Sigmoid colon (tissue), 4 donors: ENCODE results near the gene KLHDC8A.

Experiments used
- EP300 ChIP-seq, 4 donors: sonication (generic); formaldehyde crosslinking; IDR thresholded peaks; one replicate each; pipeline ENCODE4 v1.6.1; 2017; ENCODE audit warnings: antibody characterized with exemption in 4 of 4
- POLR2A ChIP-seq, 2 donors: fragments of 450-650 bp; IDR thresholded peaks; one replicate each; pipeline ENCODE4 v1.6.1; 2016; ENCODE audit warnings: antibody characterized with exemption in 2 of 2, mild to moderate bottlenecking in 2 of 2, moderate library complexity in 2 of 2
- POLR2AphosphoS5 ChIP-seq, 4 donors: sonication (generic); formaldehyde crosslinking; IDR thresholded peaks; one replicate each; pipeline ENCODE4 v1.6.1; 2017; ENCODE audit warnings: antibody characterized with exemption in 4 of 4
- TF ChIP-seq, protein P1 (sequence below), 4 experiments: fragments of 450-650 bp in 3 of 4; fragments of 200-600 bp in 1 of 4; IDR thresholded peaks; one replicate each; pipeline ENCODE4 v1.5.1; 2016 to 2019; ENCODE audit warnings: antibody characterized with exemption in 4 of 4, mild to moderate bottlenecking in 3 of 4, moderate library complexity in 2 of 4

DNA sequence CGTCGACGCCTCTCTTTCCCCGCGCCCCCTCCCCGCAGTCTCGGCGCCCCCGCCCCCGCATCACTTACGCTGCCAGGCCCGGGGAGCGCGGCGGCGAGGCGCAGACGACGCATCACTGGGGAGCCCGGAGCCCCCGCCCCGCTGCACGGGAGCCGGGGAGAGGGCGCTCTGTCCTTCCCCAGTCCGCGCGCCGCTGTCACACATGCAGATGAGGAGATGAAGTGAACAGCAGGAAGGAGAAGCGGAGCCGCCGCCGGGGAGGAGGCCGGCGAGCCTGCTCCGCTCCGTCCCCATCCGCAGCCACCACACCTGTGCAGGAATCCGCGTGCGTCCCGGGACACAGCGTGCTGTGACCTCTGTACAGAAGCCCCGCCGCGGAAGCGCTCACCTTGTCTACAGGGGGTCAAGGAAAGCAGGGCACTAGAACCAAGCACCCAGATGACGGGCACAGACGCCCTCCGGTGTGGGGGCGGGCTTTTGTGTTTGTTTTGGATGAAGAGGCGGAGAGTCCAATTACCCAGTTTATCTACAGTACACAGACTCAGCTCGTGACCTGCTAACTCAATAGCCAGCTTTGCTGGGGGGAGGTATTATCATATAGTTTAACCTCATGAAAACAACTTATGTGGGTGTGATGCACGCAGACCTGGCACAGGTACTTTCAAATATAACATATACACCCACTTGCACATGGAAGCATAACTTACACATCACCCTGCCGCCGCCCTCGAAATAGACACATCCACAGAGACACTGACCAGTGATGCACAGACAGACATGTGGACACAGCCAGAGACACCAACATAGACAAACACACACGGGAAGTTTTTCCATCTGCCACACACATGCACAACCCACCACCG is 12.4 kb downstream of the KLHDC8A start:
- TF ChIP-seq POLR2AphosphoS5 (IDR thresholded peaks at IDR 0.05) = no peak
- TF ChIP-seq, protein P1, sequence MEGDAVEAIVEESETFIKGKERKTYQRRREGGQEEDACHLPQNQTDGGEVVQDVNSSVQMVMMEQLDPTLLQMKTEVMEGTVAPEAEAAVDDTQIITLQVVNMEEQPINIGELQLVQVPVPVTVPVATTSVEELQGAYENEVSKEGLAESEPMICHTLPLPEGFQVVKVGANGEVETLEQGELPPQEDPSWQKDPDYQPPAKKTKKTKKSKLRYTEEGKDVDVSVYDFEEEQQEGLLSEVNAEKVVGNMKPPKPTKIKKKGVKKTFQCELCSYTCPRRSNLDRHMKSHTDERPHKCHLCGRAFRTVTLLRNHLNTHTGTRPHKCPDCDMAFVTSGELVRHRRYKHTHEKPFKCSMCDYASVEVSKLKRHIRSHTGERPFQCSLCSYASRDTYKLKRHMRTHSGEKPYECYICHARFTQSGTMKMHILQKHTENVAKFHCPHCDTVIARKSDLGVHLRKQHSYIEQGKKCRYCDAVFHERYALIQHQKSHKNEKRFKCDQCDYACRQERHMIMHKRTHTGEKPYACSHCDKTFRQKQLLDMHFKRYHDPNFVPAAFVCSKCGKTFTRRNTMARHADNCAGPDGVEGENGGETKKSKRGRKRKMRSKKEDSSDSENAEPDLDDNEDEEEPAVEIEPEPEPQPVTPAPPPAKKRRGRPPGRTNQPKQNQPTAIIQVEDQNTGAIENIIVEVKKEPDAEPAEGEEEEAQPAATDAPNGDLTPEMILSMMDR (IDR thresholded peaks at IDR 0.05) = no peak
- no peak for TF ChIP-seq EP300 (IDR thresholded peaks at IDR 0.05)
- no peak for TF ChIP-seq POLR2A (IDR thresholded peaks at IDR 0.05)
